ENCODE results near the gene TBC1D10B. TPM values are rescaled to one million over a fixed set of nuclear protein-coding genes. Genes with fewer than 3 reads are reported as not detected.

The TBC1D10B gene
- total RNA-seq, 4 donors from 2014 or later = 20.7 to 50.1 (median 29.9) TPM

- no peaks in the 10 kb centered on the region for H3K36me3 ChIP-seq
- intact Hi-C loops (cut with DNase I; ENCODE audit: low total_unique reads) = no loop called here
- H3K27me3 ChIP-seq = no peaks in the 10 kb centered on the region
- H3K9me3 ChIP-seq = no peaks in the 10 kb centered on the region
- peak overlapping the region; percentile 94 to 97 for H3K4me3 ChIP-seq
- peak overlapping the region; percentile 94 to 95 for H3K27ac ChIP-seq
- peaks cover 18 to 27% of the 10 kb centered on the region in 2 donors for H3K4me1 ChIP-seq
- TF ChIP-seq CTCF (IDR thresholded peaks at IDR 0.05) (no peak), POLR2A (IDR thresholded peaks at IDR 0.05) (no peak)
- no peak for DNase-seq
Observed at GRCh38 chr16:30354423-30355143, 15.7 kb downstream of the TBC1D10B start.

GRCh38 chr16:30353438-30354129 lies 16.7 kb downstream of the TBC1D10B start:
- intact Hi-C loops (cut with DNase I; ENCODE audit: low total_unique reads) = no loop called here
- no peak for DNase-seq

GRCh38 chr16:30352488-30353401 lies 17.5 kb downstream of the TBC1D10B start:
- no peak for DNase-seq
- peaks cover 18 to 27% of the 10 kb centered on the region in 2 donors for H3K4me1 ChIP-seq
- no peak overlapping the region for H3K4me3 ChIP-seq
- H3K9me3 ChIP-seq = no peaks in the 10 kb centered on the region
- intact Hi-C loops (cut with DNase I; ENCODE audit: low total_unique reads) = no loop called here
- TF ChIP-seq POLR2A (IDR thresholded peaks at IDR 0.05) (no peak), CTCF (IDR thresholded peaks at IDR 0.05) (no peak)
- no peaks in the 10 kb centered on the region for H3K27me3 ChIP-seq
- peak overlapping the region; percentile 65 to 68 for H3K27ac ChIP-seq
- H3K36me3 ChIP-seq = no peaks in the 10 kb centered on the region

More at GRCh38 chr16:30353438-30354129, 16.7 kb downstream of the TBC1D10B start:
- Histone ChIP-seq H3K27me3 (no peaks in the 10 kb centered on the region), H3K27ac (peak overlapping the region; percentile 94 to 95), H3K4me1 (peaks cover 18 to 27% of the 10 kb centered on the region in 2 donors), H3K9me3 (no peaks in the 10 kb centered on the region), H3K4me3 (no peak overlapping the region), H3K36me3 (no peaks in the 10 kb centered on the region)
- TF ChIP-seq CTCF (IDR thresholded peaks at IDR 0.05) = no peak
- no peak for TF ChIP-seq POLR2A (IDR thresholded peaks at IDR 0.05)

GRCh38 chr16:30351586-30352419 lies 18.5 kb downstream of the TBC1D10B start:
- DNase-seq = peak; percentile 86 to 87
- intact Hi-C loops (cut with DNase I; ENCODE audit: low total_unique reads) = no loop called here
- TF ChIP-seq POLR2A (IDR thresholded peaks at IDR 0.05) (no peak), CTCF (IDR thresholded peaks at IDR 0.05) (no peak)
- no peaks in the 10 kb centered on the region for H3K9me3 ChIP-seq
- no peaks in the 10 kb centered on the region for H3K27me3 ChIP-seq
- H3K36me3 ChIP-seq = no peaks in the 10 kb centered on the region
- peak overlapping the region; percentile 65 to 68 for H3K27ac ChIP-seq
- H3K4me3 ChIP-seq = no peak overlapping the region
- H3K4me1 ChIP-seq = peaks cover 18 to 27% of the 10 kb centered on the region in 2 donors

All from uterus (tissue), 4 donors.